Breast epithelium (tissue), 4 donors: ENCODE measurements around the gene KCTD16. TPM values are rescaled to one million over a fixed set of nuclear protein-coding genes. Genes with fewer than 3 reads are reported as not detected.

Experiments used
- DNase-seq, 2 donors: peaks; one replicate each; pipeline ENCODE4 v3.0.0-alpha.2; 2019; ENCODE audit warnings: low spot score in 2 of 2
- H3K27ac ChIP-seq, 2 donors: fragments of 200-600 bp; sonication (generic) in 1 of 2; one replicate each; pipeline ENCODE4 v1.5.1; 2016 to 2019; ENCODE audit warnings: mild to moderate bottlenecking in 1 of 2
- H3K27me3 ChIP-seq, 2 donors: fragments of 200-600 bp; sonication (generic) in 1 of 2; one replicate each; pipeline versions ENCODE4 v1.5.1 to v1.6.0; 2017 to 2019; ENCODE audit warnings: control low read depth in 1 of 2, mild to moderate bottlenecking in 1 of 2
- H3K36me3 ChIP-seq: fragments of 200-600 bp; one replicate; pipeline ENCODE4 v1.5.1; 2019
- H3K4me1 ChIP-seq, 2 donors: fragments of 200-600 bp; sonication (generic); one replicate each; pipeline ENCODE4 v1.5.1; 2016 to 2019; ENCODE audit warnings: control low read depth in 1 of 2
- H3K4me3 ChIP-seq, 3 donors: fragments of 200-600 bp; sonication (generic); 1 replicate in 2 of 3; 2 replicates in 1 of 3; pipeline ENCODE4 v1.5.1; 2016 to 2019; ENCODE audit warnings: mild to moderate bottlenecking in 3 of 3, moderate library complexity in 2 of 3
- H3K9me3 ChIP-seq, 2 donors: fragments of 200-600 bp; sonication (generic) in 1 of 2; one replicate each; pipeline ENCODE4 v1.5.1; 2016 to 2019; ENCODE audit warnings: control low read depth in 1 of 2
- POLR2A ChIP-seq: fragments of 450-650 bp; IDR thresholded peaks from one replicate; pipeline ENCODE4 v1.6.1; 2016; ENCODE audit warnings: antibody characterized with exemption, mild to moderate bottlenecking, moderate library complexity
- POLR2AphosphoS5 ChIP-seq, 3 donors: sonication (generic); formaldehyde crosslinking; IDR thresholded peaks; one replicate each; pipeline ENCODE4 v1.6.1; 2017; ENCODE audit warnings: antibody characterized with exemption in 3 of 3
- intact Hi-C: fragments of 100-400 bp; cut with DNase I; formaldehyde crosslinking; loops from one replicate; pipeline ENCODE4 v1.15.1; 2023; ENCODE audit warnings: low total_unique reads
- total RNA-seq, 3 donors: library from RNA; depleted of rRNA; stranded (reverse); fragments of >200 nt; gene quantifications; one replicate each; pipeline ENCODE4 v1.1.0, GENCODE V29; 2016
- TF ChIP-seq, protein P1 (sequence below), 3 donors: fragments of 450-650 bp; IDR thresholded peaks; one replicate each; pipeline ENCODE4 v1.5.1; 2016 to 2017; ENCODE audit warnings: antibody characterized with exemption in 3 of 3, mild to moderate bottlenecking in 3 of 3, moderate library complexity in 3 of 3

Gene KCTD16
- total RNA-seq, 3 donors from 2014 or later: under 0.01 to 0.33 (median 0.32) TPM

DNA sequence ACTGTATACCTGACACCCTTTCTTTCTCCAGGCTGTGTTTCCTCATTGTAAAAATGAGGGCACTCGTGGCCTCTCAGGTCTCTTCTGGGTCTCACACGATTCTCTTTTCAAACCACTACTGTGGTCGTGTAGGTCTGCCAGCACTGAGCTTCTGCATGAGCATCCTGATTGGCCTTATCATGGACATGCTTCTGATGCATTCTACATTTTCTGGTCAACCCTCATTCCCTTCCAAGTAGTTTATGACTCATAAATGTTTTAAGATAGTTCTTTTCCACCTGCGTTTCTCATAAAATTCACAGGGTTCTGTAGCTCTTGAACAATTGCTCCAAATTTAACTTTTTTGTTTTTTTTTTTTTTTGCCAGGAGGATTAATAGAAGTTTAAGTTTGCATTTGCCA is 294.8 kb downstream of the KCTD16 start:
- DNase-seq: no peak
- Histone ChIP-seq H3K4me3 (no peak overlapping the region), H3K27me3 (no peaks in the 10 kb centered on the region), H3K27ac (no peak overlapping the region), H3K9me3 (no peaks in the 10 kb centered on the region), H3K36me3 (no peaks in the 10 kb centered on the region), H3K4me1 (no peaks in the 10 kb centered on the region)
- intact Hi-C loops: no loop called here
- TF ChIP-seq, protein P1, sequence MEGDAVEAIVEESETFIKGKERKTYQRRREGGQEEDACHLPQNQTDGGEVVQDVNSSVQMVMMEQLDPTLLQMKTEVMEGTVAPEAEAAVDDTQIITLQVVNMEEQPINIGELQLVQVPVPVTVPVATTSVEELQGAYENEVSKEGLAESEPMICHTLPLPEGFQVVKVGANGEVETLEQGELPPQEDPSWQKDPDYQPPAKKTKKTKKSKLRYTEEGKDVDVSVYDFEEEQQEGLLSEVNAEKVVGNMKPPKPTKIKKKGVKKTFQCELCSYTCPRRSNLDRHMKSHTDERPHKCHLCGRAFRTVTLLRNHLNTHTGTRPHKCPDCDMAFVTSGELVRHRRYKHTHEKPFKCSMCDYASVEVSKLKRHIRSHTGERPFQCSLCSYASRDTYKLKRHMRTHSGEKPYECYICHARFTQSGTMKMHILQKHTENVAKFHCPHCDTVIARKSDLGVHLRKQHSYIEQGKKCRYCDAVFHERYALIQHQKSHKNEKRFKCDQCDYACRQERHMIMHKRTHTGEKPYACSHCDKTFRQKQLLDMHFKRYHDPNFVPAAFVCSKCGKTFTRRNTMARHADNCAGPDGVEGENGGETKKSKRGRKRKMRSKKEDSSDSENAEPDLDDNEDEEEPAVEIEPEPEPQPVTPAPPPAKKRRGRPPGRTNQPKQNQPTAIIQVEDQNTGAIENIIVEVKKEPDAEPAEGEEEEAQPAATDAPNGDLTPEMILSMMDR (IDR thresholded peaks at IDR 0.05): no peak
- TF ChIP-seq POLR2AphosphoS5 (IDR thresholded peaks at IDR 0.05) (no peak), POLR2A (no peak)

DNA sequence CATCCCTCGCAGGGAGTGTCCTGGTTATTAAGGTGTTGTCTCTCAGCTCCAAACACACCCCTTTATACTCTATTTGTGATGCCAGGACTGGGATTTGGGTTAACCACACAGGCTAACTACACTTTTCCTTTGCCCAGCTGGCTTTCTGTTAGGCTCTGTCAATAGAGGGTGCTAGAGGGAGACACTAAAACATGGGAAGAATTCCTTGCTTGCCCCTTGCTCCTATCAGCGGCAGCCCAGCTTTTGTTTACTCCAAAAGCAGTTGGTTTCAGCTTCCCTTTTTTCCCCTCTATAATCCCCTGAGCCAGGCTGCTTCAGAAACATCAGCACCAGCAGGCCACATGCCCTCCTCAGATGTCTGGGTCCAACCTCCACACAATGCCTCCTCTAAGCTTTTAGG is 297.1 kb downstream of the KCTD16 start:
- Histone ChIP-seq H3K36me3 (no peaks in the 10 kb centered on the region), H3K4me3 (no peak overlapping the region), H3K9me3 (no peaks in the 10 kb centered on the region), H3K27me3 (no peaks in the 10 kb centered on the region), H3K4me1 (no peaks in the 10 kb centered on the region), H3K27ac (no peak overlapping the region)
- intact Hi-C loops: no loop called here
- DNase-seq: no peak
- TF ChIP-seq, protein P1 (IDR thresholded peaks at IDR 0.05): no peak
- TF ChIP-seq POLR2AphosphoS5 (IDR thresholded peaks at IDR 0.05): no peak
- no peak for TF ChIP-seq POLR2A

DNA sequence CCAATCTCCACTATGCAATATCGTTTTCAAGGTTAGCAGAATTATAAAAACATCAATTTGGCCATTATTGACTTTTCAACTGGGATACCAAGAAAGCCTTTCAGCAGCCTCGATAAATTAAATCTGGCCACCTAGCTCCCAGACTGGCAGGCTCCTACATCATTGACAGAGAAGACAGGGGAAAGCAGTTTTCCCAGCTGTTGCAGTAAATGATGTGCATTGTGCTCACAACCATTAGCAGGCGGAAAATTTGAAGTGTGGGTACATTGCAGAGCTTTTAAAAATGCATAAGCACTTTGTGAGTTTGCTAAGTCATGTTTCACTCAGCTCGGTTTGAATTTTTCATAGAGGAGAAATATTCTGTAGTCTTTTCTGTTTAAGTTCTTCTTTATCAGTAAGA is 297.9 kb downstream of the KCTD16 start:
- Histone ChIP-seq H3K9me3 (no peaks in the 10 kb centered on the region), H3K4me1 (no peaks in the 10 kb centered on the region), H3K27me3 (no peaks in the 10 kb centered on the region), H3K4me3 (no peak overlapping the region), H3K27ac (no peak overlapping the region), H3K36me3 (no peaks in the 10 kb centered on the region)
- TF ChIP-seq, protein P1 (IDR thresholded peaks at IDR 0.05): no peak
- TF ChIP-seq POLR2AphosphoS5 (IDR thresholded peaks at IDR 0.05) (no peak), POLR2A (no peak)
- intact Hi-C loops: no loop called here
- no peak for DNase-seq

DNA sequence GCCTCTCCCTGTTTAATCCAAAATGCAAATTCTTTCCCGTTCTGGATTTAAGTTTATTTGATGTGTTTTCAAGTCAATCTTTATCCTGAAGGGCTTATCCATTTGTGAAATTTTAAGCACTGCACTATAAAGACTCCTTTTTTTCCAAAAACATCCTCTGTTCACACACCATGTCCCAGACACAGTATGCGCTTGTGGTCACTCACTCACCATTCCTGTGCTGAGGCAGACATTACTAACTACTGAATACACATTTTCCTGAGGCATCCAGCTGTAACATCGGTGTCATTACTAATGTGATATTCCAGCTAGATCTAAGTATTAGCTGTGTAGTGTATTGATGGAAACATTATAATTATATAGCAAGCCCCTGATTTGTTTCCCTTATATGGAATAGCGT is 298.4 kb downstream of the KCTD16 start:
- DNase-seq: no peak
- intact Hi-C loops: no loop called here
- no peaks in the 10 kb centered on the region for H3K4me1 ChIP-seq
- H3K27me3 ChIP-seq: no peaks in the 10 kb centered on the region
- no peak overlapping the region for H3K27ac ChIP-seq
- H3K9me3 ChIP-seq: no peaks in the 10 kb centered on the region
- H3K36me3 ChIP-seq: no peaks in the 10 kb centered on the region
- TF ChIP-seq, protein P1 (IDR thresholded peaks at IDR 0.05): no peak
- TF ChIP-seq POLR2AphosphoS5 (IDR thresholded peaks at IDR 0.05) (no peak), POLR2A (no peak)
- no peak overlapping the region for H3K4me3 ChIP-seq

DNA sequence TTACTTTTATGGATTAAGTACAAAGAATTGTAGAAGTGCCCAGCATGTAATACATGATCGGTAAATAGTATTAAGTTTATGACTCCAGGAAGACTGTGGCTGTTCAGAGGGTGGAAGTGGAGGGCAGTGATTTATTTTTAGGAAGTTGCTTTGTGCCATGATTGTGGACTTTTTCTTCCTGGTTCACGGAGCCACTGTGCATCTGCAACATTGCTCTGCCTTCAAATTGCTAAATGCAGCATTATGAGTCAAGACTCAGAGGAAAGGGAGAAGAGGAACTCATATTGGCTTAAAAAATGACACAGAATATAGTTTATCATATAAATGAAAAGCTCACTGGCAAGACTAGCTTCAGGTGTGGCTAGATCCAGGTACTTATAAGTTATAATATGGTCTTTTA is 301.5 kb downstream of the KCTD16 start:
- H3K4me1 ChIP-seq: no peaks in the 10 kb centered on the region
- H3K27ac ChIP-seq: no peak overlapping the region
- H3K36me3 ChIP-seq: no peaks in the 10 kb centered on the region
- TF ChIP-seq POLR2A (no peak), POLR2AphosphoS5 (IDR thresholded peaks at IDR 0.05) (no peak)
- TF ChIP-seq, protein P1 (IDR thresholded peaks at IDR 0.05): no peak
- no peak overlapping the region for H3K4me3 ChIP-seq
- no peaks in the 10 kb centered on the region for H3K9me3 ChIP-seq
- intact Hi-C loops: no loop called here
- no peaks in the 10 kb centered on the region for H3K27me3 ChIP-seq
- no peak for DNase-seq
